CD14-positive monocyte (primary cell): ENCODE results near the gene UNKL. TPM values are rescaled to one million over a fixed set of nuclear protein-coding genes. Genes with fewer than 3 reads are reported as not detected.

Source experiments
- DNase-seq, 3 donors: peaks; one replicate each; pipeline ENCODE4 v3.0.0-alpha.2; 2011 to 2022
- H2AFZ ChIP-seq: 2 replicates; pipeline ENCODE4 v1.6.0; 2012; ENCODE audit warnings: mild to moderate bottlenecking, low read depth, low read length, inconsistent platforms; ENCODE audit not compliant: insufficient read depth, poor library complexity, severe bottlenecking
- H3K27ac ChIP-seq, 2 donors: 1 replicate in 1 of 2; 2 replicates in 1 of 2; pipeline ENCODE4 v1.5.1; 2012 to 2013; ENCODE audit warnings: low read length in 2 of 2, control low read depth in 1 of 2, inconsistent platforms in 1 of 2, low read depth in 1 of 2, mild to moderate bottlenecking in 1 of 2
- H3K27me3 ChIP-seq, 2 donors: one replicate each; pipeline versions ENCODE4 v1.6.0 to v1.6.1; 2011 to 2013; ENCODE audit warnings: low read length in 2 of 2; ENCODE audit not compliant: control insufficient read depth in 2 of 2, insufficient read depth in 2 of 2
- H3K36me3 ChIP-seq, 2 donors: replicated peaks in 1 of 2; 1 replicate in 1 of 2; 2 replicates in 1 of 2; pipeline versions ENCODE4 v1.5.1 to v1.6.1; 2012 to 2013; ENCODE audit warnings: low read length in 2 of 2, control low read depth in 1 of 2, inconsistent platforms in 1 of 2, mild to moderate bottlenecking in 1 of 2; ENCODE audit not compliant: insufficient read depth in 2 of 2, control insufficient read depth in 1 of 2
- H3K4me1 ChIP-seq, 2 donors: 1 replicate in 1 of 2; 2 replicates in 1 of 2; pipeline versions ENCODE4 v1.5.1 to v1.6.1; 2012 to 2013; ENCODE audit warnings: low read length in 2 of 2, control low read depth in 1 of 2, inconsistent platforms in 1 of 2, mild to moderate bottlenecking in 1 of 2, moderate library complexity in 1 of 2; ENCODE audit not compliant: insufficient read depth in 2 of 2, control insufficient read depth in 1 of 2
- H3K4me2 ChIP-seq: replicated peaks from 2 replicates; pipeline ENCODE3; 2012; ENCODE audit warnings: low read length, moderate library complexity, mild to moderate bottlenecking; ENCODE audit not compliant: poor library complexity, severe bottlenecking; ENCODE audit errors: extremely low read depth
- H3K4me3 ChIP-seq, 3 experiments: fragments of 200-600 bp in 1 of 3; sonication (generic) in 1 of 3; replicated peaks in 1 of 3; 1 replicate in 2 of 3; 2 replicates in 1 of 3; pipeline ENCODE4 v1.5.1; 2011 to 2013; ENCODE audit warnings: low read length in 3 of 3, mild to moderate bottlenecking in 3 of 3, control low read depth in 2 of 3, low read depth in 2 of 3, inconsistent platforms in 1 of 3, moderate library complexity in 1 of 3
- H3K79me2 ChIP-seq: 2 replicates; pipeline ENCODE4 v1.6.0; 2012; ENCODE audit warnings: mild to moderate bottlenecking, control low read depth, inconsistent platforms, low read length, moderate library complexity; ENCODE audit not compliant: insufficient read depth
- H3K9ac ChIP-seq: 2 replicates; pipeline ENCODE4 v1.6.0; 2017; ENCODE audit warnings: low read length, mild to moderate bottlenecking; ENCODE audit not compliant: insufficient read depth, poor library complexity, severe bottlenecking
- H3K9me3 ChIP-seq, 2 donors: replicated peaks in 1 of 2; 1 replicate in 1 of 2; 2 replicates in 1 of 2; pipeline versions ENCODE4 v1.5.1 to v1.6.1; 2012 to 2013; ENCODE audit warnings: low read length in 2 of 2, control low read depth in 1 of 2; ENCODE audit not compliant: control insufficient read depth in 1 of 2, insufficient read depth in 1 of 2
- H4K20me1 ChIP-seq: 2 replicates; pipeline ENCODE4 v1.6.0; 2012; ENCODE audit warnings: mild to moderate bottlenecking, low read length, control low read depth, moderate library complexity; ENCODE audit not compliant: insufficient read depth
- H3K27ac Mint-ChIP-seq, 7 donors: one replicate each; pipeline ENCODE4 v1.8.0; 2020; ENCODE audit warnings: mild to moderate bottlenecking in 7 of 7, mixed read lengths in 7 of 7, moderate library complexity in 6 of 7, inconsistent platforms in 2 of 7
- H3K27me3 Mint-ChIP-seq, 3 donors: one replicate each; pipeline ENCODE4 v1.8.0; 2021 to 2022; ENCODE audit warnings: low read depth in 3 of 3, mild to moderate bottlenecking in 3 of 3, mixed read lengths in 3 of 3, moderate library complexity in 3 of 3, inconsistent platforms in 1 of 3
- H3K36me3 Mint-ChIP-seq, 2 donors: one replicate each; pipeline ENCODE4 v1.8.0; 2020; ENCODE audit warnings: mixed read lengths in 2 of 2, inconsistent platforms in 1 of 2, mild to moderate bottlenecking in 1 of 2
- H3K4me1 Mint-ChIP-seq: one replicate; pipeline ENCODE4 v1.8.0; 2020; ENCODE audit warnings: mild to moderate bottlenecking, mixed read lengths
- H3K4me3 Mint-ChIP-seq, 2 donors: one replicate each; pipeline ENCODE4 v1.8.0; 2020; ENCODE audit warnings: mild to moderate bottlenecking in 2 of 2, mixed read lengths in 2 of 2, moderate library complexity in 1 of 2
- H3K9me3 Mint-ChIP-seq, 7 donors: one replicate each; pipeline ENCODE4 v1.8.0; 2020 to 2022; ENCODE audit warnings: mixed read lengths in 7 of 7, mild to moderate bottlenecking in 6 of 7, moderate library complexity in 6 of 7, inconsistent platforms in 2 of 7
- WGBS: methylation state at CpG from one replicate; pipeline ENCODE4 v1.1.5; 2013; ENCODE audit warnings: missing lambda C conversion rate; ENCODE audit not compliant: insufficient coverage; 5-methylcytosine and 5-hydroxymethylcytosine counted together
- intact Hi-C, 2 donors: fragments of 100-400 bp; cut with micrococcal nuclease; formaldehyde crosslinking; loops; one replicate each; pipeline versions ENCODE4 v1.15.0 to v1.15.1; 2023
- polyA plus RNA-seq, 3 donors: library from polyadenylated mRNA; depleted of rRNA in 1 of 3; unstranded in 2 of 3; stranded (reverse) in 1 of 3; fragments of 300-500 nt in 2 of 3; fragments of >200 nt in 1 of 3; fragmentation: Illumina TruSeq in 2 of 3; gene quantifications; 1 replicate in 2 of 3; 2 replicates in 1 of 3; pipeline ENCODE4 v1.2.3, GENCODE V29; 2012 to 2021
- TF ChIP-seq, protein P1 (sequence below): fragments of 200-600 bp; IDR thresholded peaks from one replicate; pipeline ENCODE4 v1.8.0; 2022; ENCODE audit warnings: antibody characterized with exemption, mild to moderate bottlenecking

Gene UNKL
- polyA plus RNA-seq, 3 donors: 1.2 to 19.9 (median 2.2) TPM

DNA sequence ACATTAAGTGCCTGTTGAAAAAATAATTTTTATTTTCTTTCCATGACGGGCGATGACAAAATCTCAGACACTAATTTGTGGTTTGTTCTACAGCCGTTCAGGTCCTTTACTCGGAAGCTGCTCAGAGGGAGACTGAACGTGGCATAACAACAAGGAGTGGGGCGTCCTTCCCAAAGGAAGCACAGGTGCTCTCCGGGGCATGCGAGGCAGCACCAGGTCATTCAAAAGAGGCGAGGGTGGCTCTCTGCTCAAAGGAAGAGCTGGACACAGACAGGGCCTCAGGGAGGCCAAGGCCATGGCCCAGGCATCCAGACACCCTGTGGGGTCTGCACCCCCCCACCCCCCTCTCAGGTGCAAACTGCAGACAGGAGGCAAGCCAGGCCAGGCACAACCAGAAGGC lies 16.2 kb downstream of the UNKL start:
- Histone ChIP-seq H3K4me2 (no peak overlapping the region), H3K79me2 (no peaks in the 10 kb centered on the region), H4K20me1 (peaks cover 58% of the 10 kb centered on the region), H3K9ac (no peak overlapping the region), H3K27ac (no peak overlapping the region), H3K4me3 (no peak overlapping the region), H3K36me3 (peaks cover 76 to 92% of the 10 kb centered on the region in 2 donors), H3K9me3 (no peaks in the 10 kb centered on the region), H3K27me3 (no peaks in the 10 kb centered on the region), H2AFZ (no peak overlapping the region), H3K4me1 (no peaks in the 10 kb centered on the region)
- no peak overlapping the region for H3K4me3 Mint-ChIP-seq
- 96% methylated on average over 9 of the region's 9 CpGs for WGBS
- TF ChIP-seq, protein P1, sequence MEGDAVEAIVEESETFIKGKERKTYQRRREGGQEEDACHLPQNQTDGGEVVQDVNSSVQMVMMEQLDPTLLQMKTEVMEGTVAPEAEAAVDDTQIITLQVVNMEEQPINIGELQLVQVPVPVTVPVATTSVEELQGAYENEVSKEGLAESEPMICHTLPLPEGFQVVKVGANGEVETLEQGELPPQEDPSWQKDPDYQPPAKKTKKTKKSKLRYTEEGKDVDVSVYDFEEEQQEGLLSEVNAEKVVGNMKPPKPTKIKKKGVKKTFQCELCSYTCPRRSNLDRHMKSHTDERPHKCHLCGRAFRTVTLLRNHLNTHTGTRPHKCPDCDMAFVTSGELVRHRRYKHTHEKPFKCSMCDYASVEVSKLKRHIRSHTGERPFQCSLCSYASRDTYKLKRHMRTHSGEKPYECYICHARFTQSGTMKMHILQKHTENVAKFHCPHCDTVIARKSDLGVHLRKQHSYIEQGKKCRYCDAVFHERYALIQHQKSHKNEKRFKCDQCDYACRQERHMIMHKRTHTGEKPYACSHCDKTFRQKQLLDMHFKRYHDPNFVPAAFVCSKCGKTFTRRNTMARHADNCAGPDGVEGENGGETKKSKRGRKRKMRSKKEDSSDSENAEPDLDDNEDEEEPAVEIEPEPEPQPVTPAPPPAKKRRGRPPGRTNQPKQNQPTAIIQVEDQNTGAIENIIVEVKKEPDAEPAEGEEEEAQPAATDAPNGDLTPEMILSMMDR: no peak
- no peak for DNase-seq
- H3K27me3 Mint-ChIP-seq: peaks cover 0 to 3% (median 0%) of the 10 kb centered on the region in 3 donors
- intact Hi-C loops: no loop called here
- H3K9me3 Mint-ChIP-seq: no peaks in the 10 kb centered on the region
- H3K4me1 Mint-ChIP-seq: no peaks in the 10 kb centered on the region
- H3K27ac Mint-ChIP-seq: no peak overlapping the region
- peaks cover 63 to 84% of the 10 kb centered on the region in 2 donors for H3K36me3 Mint-ChIP-seq

DNA sequence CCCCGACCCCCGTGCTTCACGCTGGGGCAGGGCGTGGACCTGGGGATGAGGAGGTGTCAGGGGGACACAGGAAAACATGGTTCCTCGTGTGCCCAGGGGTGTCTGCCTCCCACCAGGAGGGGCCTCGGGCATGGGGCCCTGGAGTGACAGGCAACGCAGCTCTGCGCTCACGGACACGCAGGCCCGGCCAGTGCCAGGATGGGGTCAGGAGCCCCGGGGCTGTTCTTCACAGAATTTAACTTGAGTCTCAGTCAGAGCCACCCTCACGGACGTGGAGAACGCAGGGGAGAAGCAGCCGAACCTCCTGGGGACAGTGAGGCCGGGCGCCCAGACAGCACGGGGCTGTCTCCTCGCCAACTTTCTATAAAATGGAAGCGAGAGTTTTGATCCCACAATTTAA lies 16.7 kb downstream of the UNKL start:
- intact Hi-C loops: no loop called here
- Histone ChIP-seq H3K9me3 (no peaks in the 10 kb centered on the region), H3K4me3 (no peak overlapping the region), H3K36me3 (peaks cover 75 to 92% of the 10 kb centered on the region in 2 donors), H3K9ac (no peak overlapping the region), H3K27me3 (no peaks in the 10 kb centered on the region), H3K4me2 (no peak overlapping the region), H3K27ac (no peak overlapping the region), H2AFZ (no peak overlapping the region), H4K20me1 (peaks cover 54% of the 10 kb centered on the region), H3K79me2 (no peaks in the 10 kb centered on the region), H3K4me1 (no peaks in the 10 kb centered on the region)
- peaks cover 61 to 84% of the 10 kb centered on the region in 2 donors for H3K36me3 Mint-ChIP-seq
- no peaks in the 10 kb centered on the region for H3K4me1 Mint-ChIP-seq
- H3K27ac Mint-ChIP-seq: no peak overlapping the region
- H3K4me3 Mint-ChIP-seq: no peak overlapping the region
- TF ChIP-seq, protein P1: no peak
- H3K9me3 Mint-ChIP-seq: no peaks in the 10 kb centered on the region
- WGBS: 96% methylated on average over 13 of the region's 21 CpGs
- peaks cover 0 to 3% (median 0%) of the 10 kb centered on the region in 3 donors for H3K27me3 Mint-ChIP-seq
- no peak for DNase-seq
